Stimulated activated CD4-positive, alpha-beta T cell treated with anti-CD3 and anti-CD28 coated beads, Interleukin-12 subunit alpha, Interleukin-12 subunit beta, amount 100 ng/mL, for 48 hours (primary cell): Measurements from ENCODE around the gene GAS6.

Experiments used
- DNase-seq, 3 donors: peaks; one replicate each; pipeline ENCODE4 v3.0.0-alpha.2; 2020; ENCODE audit warnings: low read depth in 2 of 3, low spot score in 1 of 3

Gene GAS6

DNA sequence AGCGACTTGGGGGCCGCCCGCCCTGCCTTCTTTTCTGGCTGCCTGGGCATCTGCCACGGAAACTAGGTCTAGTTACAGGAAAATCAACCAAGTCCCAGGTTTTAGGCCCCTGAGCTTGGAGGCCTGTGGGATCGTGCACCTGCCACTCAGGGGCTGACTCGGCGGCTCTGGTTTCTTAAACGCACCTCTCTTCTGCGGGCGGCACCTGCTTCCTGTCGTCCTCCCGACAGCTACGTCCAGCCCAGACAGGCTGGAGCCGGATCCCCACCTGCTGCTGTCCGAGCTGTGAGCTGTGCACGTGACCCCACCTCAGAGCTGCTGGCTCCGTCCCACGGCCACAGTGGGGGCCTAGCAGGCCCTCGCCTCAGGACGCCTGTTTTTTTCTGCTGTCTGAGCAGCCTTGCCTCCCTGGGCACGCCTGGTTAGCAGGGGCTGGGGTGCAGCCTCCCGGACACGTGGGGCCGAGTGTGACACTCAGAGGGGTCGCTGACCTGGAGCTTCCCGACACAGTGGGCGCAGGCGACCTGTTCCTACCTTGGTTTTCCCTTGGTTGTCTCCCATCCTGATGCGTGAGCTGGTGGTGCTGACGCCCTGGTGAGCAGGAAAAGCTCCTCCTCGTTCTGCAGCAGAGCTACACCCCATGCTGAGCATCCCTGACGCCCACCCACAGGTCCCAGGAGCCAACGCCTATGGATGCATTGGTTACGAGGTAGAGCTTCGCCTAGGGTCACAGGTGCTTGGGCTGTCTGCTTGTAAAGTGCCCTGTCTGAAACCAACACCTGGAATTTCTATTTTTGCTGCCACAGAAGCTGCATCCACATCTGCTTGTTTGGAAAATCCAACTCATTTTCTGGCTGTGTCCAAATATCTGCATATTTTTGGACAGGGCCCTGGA is 87.4 kb downstream of the GAS6 start:
- DNase-seq: no peak

DNA sequence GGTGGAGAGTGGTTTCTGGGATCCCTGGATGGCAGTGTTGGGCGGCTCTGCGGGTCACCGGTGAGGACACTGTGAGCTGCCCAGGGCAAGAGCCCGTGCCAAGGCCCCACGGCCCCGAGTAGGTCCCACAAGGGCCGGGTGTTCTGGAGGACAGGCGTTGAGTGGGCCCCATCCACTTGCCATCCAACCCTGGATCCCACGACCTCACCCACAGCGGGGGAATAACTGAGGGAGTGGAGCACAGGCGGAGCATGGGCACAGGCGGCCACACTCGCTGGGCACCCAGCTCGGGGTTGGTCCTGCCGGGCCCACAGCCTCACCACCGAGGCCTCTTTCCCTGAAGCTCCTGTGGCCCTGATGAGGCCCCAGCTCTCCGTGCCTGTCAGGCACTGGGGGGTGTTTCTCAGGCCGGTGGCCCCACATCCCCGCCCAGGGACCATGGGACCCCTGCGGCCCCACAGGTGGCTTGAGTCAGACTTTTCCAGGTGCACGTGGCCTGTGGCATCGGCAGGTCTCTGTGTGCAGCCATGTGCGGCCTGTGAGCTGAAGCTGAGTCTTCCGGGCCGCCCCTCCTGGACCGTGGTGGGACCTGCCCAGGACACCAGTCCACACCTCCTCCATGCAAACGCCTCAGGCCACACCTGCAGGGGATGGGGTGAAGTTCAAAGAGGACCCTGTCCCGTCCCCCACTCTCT is 88.3 kb downstream of the GAS6 start:
- DNase-seq: no peak

DNA sequence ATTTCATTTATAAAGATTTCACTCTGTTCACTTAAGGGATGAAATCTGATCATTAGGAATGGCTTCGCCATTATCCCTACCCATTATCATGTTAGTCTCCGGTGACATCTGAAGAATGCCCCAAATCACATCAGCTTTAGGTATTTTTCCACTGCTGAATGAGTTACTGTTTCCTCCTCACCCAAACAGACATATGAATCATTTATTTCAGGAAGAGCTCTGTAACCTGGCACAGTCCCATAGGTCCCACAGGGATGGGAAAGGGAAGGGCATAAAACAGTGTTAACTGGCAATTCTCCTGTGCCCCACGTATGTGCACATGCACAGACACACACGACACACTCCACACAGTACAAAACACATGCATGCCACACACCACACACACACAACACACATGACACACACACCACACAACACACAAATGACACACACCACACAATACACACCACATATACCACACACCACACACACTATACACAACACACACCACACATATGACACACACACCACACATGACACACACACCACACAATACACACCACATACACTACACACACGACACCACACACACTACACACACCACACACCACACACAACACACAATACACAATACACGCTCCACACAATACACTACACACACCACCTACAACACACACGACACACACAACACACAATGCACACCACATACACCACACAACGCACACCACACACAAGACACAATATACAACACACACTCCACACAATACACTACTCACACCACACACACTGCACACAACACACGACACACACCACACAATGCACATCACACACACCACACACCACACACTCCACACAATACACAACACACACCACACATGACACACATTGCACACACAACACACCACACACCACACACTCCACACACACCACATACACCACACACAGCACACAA is 89.4 kb downstream of the GAS6 start:
- DNase-seq: no peak

DNA sequence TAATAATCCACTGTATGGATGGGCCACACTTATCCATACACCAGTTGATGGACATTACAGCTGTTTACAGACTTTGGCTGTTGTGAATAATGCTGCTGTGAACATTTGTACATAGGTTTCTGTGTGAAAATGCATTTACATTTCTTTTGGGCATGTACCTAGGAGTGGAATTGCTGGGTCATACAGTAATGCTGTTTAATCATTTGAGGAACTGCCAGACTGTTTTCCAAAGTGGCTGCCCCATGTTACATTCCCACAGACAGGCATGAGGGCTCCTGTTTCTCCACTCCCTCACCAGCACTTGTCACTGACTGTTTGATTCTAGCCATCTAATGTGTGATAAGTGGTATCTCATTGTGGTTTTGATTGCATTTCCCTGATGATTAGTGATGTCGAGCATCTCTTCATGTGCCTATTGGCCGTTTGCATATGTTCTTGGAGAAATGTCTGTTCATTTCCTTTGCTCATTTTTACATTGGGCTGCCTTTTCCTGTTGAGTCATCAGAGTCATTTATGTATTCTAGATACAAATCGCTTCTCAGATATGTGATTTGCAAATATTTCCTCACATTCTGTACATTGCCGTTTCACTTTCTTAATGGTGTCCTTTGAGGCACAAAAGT is 92.1 kb downstream of the GAS6 start:
- DNase-seq: no peak

DNA sequence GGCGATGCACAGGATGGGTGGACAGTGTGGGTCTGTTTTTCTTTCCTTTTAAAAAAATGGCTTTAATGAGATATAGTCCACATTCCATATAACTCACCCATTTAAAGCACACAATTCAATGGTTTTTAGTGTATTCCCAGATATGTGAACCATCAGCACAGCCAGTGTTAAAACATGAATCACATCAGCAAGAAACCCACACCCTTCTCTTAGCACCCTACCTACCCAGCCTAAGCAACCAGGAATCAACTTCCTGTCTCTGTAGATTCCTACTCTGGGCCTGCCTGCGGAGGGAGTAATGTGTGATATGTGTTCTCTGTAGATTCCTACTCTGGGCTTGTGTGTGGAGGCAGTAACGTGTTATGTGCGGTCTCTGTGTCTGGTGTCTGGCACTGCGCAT is 92.9 kb downstream of the GAS6 start:
- DNase-seq: no peak
